NCI-H146 (cell line): ENCODE results near the gene SNRPD3.
"Not testable (repeated sequence)": the region's sequence is repeated elsewhere in the genome, so short reads cannot be mapped to it uniquely, and the experiment has no call there.

Experiments
- DNase-seq: peaks from one replicate; lab custom pipeline; 2025; lab: John Stamatoyannopoulos, UW

Gene SNRPD3

GRCh38 chr22:24609888-24610287 is 54.1 kb downstream of the SNRPD3 start:
- DNase-seq = not testable (repeated sequence)

GRCh38 chr22:24614794-24615193 is 59.0 kb downstream of the SNRPD3 start:
- DNase-seq = not testable (repeated sequence)

DNA sequence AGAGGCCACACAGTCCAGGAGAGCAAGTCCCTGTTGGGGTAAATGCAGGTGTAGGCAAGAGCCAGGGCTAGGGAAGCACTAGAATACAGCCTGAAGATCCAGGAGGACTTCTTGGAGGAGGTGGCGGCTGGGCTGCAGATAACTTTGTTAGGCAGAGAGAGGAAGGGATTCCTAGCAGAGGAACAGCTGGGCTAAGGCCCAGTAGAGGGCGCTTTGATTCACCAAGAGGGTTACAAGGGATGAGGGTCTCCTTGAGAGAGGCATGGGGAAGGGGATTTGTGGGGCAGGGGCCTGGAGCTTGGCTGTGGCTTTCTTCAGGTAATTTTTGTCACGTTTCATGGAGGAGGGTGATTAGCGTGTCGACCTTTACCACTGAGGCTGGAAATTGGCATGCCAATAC is 65.4 kb downstream of the SNRPD3 start:
- DNase-seq = not testable (repeated sequence)

GRCh38 chr22:24622596-24622995 is 66.8 kb downstream of the SNRPD3 start:
- DNase-seq = not testable (repeated sequence)
